Umbilical cord (tissue), 2 donors: ENCODE results near the gene TTLL3. TPM values are rescaled to one million over a fixed set of nuclear protein-coding genes. Genes with fewer than 3 reads are reported as not detected.

Experiments
- DNase-seq: peaks from one replicate; pipeline ENCODE4 v3.0.0-alpha.2; 2015; ENCODE audit warnings: low spot score
- total RNA-seq: library from RNA; depleted of rRNA; stranded (reverse); fragments of >200 nt; gene quantifications from one replicate; pipeline ENCODE4 v1.2.3, GENCODE V29; 2014; ENCODE audit warnings: low replicate concordance; ENCODE audit not compliant: insufficient read depth

Gene TTLL3
- total RNA-seq, 1 donor from 2014 or later, result 10.4 TPM

- DNase-seq, result no peak
Measured at GRCh38 chr3:9806688-9807589, 3.1 kb upstream of the TTLL3 start.

DNA sequence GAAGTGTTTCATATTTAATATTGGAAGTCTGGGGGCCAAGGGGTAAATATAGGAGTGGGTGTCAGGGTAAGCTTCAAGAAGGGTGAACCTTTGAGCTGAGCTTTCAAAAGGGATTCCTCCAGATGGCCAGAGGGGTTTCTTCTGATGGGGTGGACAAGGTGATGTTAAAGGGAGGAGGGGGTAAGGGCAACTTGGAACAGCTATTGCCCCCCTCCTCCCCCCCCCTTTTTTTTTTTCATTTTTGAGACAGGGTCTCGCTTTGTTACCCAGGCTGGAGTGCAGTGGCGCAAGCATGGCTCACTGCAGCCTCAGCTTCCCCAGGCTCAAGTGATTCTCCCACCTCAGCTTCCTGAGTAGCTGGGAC lies 2.1 kb upstream of the TTLL3 start:
- DNase-seq, result no peak

DNA sequence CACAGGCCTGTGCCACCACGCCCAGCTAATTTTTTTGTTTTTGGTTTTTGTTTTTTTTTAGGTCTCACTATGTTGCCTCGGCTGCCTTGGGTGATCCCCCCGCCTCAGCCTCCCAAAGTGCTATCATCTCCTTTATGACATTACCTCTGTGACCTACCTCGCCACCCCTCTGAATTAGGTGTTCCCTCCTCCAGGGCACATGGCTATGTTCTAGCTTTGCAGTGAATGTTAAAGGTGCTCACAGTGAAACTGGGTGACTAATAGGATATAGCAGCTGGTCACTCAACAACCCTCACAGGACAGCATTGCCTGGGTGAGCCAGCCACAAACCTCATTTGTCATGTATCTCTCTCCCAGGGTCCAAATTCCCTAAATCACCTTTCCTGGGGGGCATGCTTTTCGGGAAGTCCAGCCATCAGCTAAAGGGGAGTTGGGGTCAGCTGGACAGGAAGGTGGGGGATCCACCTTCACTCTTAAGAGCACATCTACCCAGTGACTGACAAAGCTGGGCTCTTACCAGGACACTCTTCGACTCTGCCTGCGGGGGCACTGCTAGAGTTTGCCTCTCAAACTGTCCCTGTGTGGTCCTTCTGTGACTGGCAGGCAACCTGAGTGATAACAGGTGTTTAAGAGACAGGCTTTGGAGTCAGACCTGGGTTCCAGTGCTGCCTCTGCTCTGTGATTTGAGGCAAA lies 1.6 kb upstream of the TTLL3 start:
- no peak for DNase-seq

GRCh38 chr3:9809239-9809614 lies 835 bp upstream of the TTLL3 start:
- DNase-seq, result no peak

- DNase-seq, result no peak
Measured at GRCh38 chr3:9810433-9810770, 340 bp downstream of the TTLL3 start.

DNA sequence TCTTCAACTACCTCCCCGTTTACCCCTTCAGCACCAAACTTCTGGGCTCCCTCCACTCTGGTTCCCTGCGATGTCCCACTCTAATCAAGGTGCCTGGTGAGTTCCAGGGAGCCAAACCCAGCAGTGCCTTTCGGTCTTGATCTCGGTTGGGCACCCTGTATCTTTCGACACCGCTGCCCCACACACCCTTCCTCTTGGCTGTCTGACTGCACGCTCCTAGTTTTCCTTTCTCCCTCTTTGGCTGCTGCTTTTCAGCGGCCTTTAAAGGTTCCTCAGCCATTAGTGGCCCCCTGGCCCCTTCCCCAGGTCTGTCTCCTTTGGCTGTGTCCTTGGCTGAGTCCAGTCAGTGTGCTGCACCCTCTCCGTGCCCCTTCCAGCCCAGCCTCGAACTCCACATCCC lies 784 bp downstream of the TTLL3 start:
- DNase-seq, result no peak

- no peak for DNase-seq
Measured at GRCh38 chr3:9812870-9813483, 2.9 kb downstream of the TTLL3 start.

DNA sequence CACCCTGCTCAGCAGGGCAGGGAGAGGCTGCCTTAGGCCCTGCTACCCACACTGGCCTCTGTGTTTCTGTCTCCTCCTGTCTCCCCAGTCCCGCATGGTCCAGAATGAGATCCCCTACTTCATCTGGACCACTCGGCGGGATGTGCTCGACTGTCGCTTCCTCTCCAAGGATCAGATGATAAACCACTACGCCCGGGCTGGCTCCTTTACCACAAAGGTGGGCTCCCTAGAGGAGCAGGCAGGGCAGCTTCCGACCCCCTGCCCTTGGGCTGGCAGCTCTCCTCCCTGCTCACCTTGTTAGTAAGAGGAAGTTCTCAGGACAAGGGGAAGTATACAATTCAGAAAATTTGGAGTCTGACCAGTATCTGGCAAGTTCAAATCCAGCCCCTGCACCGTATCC lies 5.9 kb downstream of the TTLL3 start:
- DNase-seq, result no peak

GRCh38 chr3:9817436-9817835 lies 7.4 kb downstream of the TTLL3 start:
- DNase-seq, result no peak

- DNase-seq, result no peak
Measured at GRCh38 chr3:9818666-9819335, 8.7 kb downstream of the TTLL3 start.

DNA sequence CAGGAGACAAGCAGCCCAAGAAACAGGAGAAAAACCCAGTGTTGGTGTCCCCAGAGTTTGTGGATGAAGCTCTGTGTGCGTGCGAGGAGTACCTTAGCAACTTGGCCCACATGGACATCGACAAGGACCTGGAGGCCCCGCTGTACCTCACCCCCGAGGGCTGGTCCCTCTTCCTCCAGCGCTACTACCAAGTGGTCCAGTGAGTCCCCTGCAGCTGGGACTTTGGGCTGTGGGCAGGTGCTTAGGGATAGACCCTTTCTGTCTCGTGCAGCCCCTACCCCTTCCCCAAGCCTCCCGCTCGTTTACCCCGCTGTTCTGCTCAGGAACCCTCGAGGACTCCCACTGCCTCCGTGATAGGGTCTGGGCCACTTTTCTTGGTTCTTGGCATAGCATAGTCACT lies 10.5 kb downstream of the TTLL3 start:
- no peak for DNase-seq

DNA sequence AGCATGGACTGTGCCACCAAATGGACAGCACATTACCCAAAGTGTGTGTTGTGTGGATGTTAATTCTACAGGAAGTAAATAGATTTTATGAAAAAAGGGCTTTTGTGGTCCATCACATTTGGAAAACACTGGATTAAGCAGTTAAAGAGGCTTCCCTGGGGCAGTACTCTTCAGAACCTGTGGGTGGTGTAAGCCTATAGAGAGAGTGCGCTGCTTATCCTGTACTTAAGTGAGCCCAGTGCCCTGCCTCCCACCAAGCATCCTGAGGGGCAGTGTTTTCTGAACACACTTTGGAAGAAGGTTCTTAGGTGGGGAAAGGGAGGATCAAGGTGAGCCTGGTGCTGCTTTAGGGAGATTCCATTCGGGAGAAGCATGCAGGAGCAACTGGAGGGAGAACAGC lies 10.9 kb downstream of the TTLL3 start:
- DNase-seq, result no peak

DNA sequence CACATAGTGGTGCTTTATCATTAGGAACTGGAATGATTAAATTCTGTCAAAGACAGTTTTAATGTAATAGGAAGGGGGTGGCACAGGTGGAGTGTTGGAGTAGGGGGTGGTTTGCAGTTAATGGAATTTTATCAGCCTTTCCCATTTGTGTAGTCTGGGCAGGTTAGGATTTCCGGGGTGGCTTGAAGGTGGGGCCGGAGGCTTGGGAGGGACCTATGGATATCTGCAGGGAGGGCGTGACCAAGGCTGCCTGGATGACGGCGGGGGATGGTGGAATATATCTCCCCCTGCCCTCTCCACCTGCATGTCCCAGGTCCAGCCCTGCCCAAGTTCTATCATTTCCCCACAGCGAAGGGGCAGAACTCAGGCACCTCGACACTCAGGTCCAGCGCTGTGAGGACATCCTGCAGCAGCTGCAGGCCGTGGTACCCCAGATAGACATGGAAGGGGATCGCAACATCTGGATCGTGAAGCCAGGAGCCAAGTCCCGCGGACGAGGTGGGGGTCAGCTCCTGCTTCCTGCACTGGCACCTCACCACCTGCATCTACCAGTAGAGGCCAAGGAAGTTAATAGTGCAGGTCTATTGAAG lies 15.5 kb downstream of the TTLL3 start:
- DNase-seq, result no peak

DNA sequence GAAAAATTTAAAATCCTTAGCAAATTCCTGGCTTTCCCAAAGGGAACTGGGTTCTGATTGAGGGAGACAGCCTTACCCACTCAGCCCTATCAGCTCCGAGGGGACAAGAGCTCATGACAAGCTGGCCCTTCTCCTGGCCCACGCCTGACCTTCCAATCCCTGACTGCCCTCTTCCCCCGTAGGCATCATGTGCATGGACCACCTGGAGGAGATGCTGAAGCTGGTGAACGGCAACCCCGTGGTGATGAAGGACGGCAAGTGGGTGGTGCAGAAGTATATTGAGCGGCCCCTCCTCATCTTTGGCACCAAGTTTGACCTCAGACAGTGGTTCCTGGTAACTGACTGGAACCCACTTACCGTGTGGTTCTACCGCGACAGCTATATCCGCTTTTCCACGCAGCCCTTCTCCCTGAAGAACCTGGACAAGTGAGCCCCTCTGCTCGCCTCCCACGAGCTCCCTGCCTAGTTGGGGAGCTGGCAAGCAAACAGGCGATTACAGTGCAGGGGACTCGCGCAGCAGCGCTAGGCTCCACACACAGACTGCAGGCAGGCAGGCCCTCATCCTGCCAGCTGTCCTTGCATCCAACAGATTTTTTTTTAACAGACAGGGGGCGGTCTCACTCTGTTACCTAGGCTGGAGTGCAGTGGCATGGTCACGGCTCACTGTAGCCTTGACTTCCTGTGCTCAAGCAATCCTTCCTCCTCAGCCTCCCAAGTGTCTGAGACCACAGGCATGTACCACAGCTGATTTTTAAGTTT lies 16.9 kb downstream of the TTLL3 start:
- DNase-seq, result no peak

- no peak for DNase-seq
Measured at GRCh38 chr3:9828801-9829755, 19.0 kb downstream of the TTLL3 start.

GRCh38 chr3:9831253-9831652 lies 21.2 kb downstream of the TTLL3 start:
- DNase-seq, result no peak

DNA sequence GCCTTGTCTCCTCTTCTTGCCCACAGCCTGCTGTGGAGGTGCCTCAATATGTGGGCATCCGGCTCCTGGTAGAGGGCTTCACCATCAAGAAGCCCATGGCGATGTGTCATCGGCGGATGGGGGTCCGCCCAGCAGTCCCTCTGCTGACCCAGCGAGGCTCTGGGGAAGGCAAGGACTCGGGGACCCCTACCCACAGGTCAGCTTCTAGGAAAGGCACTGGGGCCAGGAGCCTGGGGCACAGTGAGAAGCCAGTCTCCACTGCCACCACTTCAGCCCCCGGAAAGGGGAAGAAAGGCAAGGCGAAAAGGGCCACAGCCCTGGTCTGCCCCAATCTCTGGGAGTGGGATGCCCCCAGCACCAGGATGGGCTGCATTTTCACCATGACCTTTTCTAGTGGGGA lies 23.0 kb downstream of the TTLL3 start:
- no peak for DNase-seq

DNA sequence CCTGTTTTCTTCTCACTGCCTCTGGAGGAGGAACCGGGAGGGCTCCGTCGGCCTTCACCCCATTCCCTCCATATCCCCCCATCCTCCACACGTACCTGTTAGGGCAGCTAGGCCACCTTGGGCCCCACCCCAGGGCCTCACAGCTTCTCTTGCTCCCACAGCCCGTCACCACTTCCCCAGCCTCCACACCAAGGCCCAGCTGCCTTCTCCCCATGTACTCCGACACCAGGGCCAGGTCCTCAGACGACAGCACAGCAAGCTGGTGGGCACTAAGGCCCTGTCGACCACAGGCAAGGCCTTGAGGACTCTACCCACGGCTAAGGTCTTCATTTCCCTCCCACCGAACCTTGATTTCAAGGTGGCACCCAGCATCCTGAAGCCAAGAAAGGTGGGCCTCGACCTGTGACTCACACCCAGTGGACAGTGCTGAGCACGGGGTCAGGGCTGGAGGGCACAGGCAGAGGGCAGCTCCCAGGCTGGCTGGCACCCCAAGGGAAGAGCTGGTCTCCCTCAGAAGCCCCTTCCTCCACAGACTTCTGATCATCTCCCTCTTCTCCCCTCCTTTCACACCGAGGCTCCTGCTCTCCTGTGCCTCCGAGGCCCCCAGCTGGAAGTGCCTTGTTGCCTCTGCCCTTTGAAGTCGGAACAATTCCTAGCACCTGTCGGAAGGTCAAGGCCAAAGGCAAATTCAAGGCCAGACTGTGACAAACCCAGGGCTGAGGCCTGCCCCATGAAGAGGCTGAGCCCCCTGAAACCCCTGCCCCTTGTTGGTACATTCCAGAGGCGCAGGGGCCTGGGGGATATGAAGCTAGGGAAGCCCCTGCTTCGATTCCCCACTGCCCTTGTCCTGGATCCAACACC lies 24.7 kb downstream of the TTLL3 start:
- no peak for DNase-seq
